GM21381 (cell line): Measurements from ENCODE around the gene PPP2R1B.
A peak's percentile ranks its signal among the peaks of the same experiment; 100 is the strongest.
"Not testable (repeated sequence)": the region's sequence is repeated elsewhere in the genome, so short reads cannot be mapped to it uniquely, and the experiment has no call there.

Experiments
- ATAC-seq: cut with Tn5 transposase; IDR thresholded peaks from one replicate; pipeline ENCODE4 v1.9.1; 2021; ENCODE audit warnings: mild to moderate bottlenecking, moderate library complexity; ENCODE audit not compliant: unreplicated experiment

PPP2R1B gene

GRCh38 chr11:111784311-111784710, 18.1 kb upstream of the PPP2R1B start:
- not testable (repeated sequence) for ATAC-seq

DNA sequence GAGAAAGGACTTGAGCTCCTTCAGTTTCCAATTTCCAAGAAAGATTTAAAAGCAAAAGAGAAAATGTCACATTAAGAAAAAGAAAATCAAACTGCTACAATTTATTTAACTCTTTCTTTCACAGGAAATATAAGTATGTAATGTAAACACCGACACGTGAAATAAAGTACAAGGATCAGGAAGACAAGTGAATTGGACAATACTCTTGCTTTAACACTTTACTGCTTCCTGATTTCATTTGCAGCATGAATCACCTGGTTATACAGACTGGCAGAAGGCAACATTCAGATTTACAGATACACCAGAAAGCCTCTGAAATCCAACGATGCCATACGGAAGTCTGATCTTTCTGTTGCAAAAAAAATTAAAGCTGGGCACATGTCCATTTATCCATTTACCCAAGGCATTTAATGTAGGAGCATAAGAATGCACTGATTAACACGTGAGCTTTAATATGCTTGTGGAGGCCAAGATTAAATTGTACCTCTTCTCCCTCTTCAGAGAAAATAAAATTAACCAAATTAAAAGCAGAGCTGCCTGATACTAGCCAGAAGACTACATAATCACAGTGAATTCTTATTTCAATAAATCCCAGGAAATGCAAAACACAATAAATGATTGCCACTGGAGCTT, 16.0 kb upstream of the PPP2R1B start:
- ATAC-seq: no peak

DNA sequence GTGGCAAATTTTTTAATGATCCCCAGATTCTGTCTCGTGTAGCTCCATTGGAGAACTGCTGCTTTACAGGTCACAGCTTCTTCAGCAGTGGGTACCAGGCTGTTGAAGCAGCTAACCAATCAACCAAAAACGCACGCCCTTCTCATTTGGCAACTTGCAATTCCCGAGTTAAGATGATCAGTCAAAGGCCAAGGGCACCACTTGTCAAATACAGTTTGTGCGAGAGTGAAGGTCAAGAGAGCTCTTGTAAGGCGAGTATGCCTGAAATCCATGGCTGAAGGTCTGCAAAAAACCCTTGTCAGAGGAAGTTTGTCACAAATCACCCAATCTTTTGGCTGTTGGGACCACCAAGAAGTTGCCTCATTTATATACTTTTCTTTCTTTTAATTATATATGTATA, 12.9 kb upstream of the PPP2R1B start:
- ATAC-seq: no peak

GRCh38 chr11:111778047-111778558, 11.9 kb upstream of the PPP2R1B start:
- ATAC-seq: no peak

DNA sequence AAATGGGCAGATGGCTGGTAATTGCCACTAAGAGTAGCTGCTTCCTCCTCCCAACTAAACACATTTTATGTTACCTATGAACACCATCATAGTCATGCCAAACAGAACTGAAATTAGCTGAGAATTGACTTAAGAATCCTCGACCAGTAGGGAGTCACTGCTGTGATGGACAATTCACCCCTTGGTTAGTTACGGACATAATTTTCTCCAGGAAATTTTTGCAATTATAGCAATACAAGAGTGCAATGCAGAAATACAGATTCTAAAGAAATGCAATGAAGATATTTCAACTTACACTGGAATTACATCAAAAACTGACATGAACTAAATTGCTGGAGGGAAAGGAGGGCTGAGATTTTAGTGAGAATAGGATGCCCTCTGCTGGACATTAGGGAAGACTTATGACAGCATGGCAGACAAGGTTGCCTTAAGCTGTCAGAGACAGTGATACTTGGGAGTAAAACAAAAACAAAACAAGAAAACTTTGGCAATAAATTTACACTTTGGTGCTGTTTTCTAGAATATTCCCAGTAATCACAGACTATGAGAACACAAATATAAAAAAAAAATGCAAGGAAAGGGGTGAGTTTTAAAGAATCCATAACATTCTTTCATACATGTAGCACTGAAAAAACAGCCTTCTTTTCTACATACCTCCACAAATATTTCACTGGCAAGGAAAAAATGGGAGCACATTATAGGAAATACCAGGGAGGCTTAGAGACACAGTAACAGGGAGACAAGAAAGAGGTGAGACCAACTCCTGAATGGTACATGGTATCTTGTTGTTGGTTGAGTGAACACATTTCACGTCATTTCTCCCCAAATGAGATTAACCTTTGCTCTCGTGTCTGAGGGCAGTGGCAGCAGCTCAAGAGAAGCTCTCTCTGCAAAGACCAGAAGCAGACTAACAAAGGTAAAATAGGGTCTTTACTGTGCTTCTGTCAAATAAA, 11.2 kb upstream of the PPP2R1B start:
- ATAC-seq: peak; percentile 55

- peak; percentile 97 for ATAC-seq
Measured at GRCh38 chr11:111776398-111777093, 10.4 kb upstream of the PPP2R1B start.

- no peak for ATAC-seq
Measured at GRCh38 chr11:111774955-111775710, 8.9 kb upstream of the PPP2R1B start.

DNA sequence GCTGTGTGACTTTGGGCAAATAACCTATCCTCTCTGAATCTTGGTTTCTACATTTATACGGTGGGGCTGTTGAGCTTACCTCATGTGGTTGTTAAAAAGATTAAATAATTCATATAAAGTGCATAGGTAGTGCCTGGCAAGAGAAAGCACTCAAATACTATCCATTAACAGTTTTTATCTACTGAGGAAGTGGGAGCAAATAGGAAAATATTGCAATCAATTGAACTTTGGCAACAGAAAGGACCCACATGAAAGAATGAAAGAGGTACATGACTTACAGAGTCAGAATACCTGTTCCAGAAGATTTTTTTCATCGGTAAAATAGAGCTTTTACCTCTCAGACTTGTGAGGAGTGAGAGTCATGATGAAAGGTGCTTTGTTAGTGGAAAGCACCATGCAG, 6.3 kb upstream of the PPP2R1B start:
- ATAC-seq: no peak

DNA sequence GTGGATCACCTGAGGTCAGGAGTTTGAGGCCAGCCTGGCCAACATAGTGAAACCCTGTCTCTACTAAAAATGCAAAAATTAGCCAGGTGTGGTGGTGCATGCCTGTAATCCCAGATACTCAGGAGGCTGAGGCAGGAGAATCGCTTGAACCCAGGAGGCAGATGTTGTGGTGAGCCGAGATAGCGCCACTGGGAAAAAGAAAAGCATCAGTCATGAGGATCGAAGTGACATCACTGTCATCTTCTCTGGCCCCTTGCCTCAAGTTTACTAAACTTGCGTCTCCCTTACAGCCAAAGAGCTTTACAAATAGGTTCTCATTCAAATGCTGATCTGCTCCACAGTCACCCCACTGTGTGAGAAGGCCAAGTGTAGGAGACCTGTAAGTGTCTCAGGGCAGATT, 5.0 kb upstream of the PPP2R1B start:
- not testable (repeated sequence) for ATAC-seq

- ATAC-seq: no peak
Measured at GRCh38 chr11:111770581-111771134, 4.5 kb upstream of the PPP2R1B start.

GRCh38 chr11:111766834-111767142, 599 bp upstream of the PPP2R1B start:
- no peak for ATAC-seq

DNA sequence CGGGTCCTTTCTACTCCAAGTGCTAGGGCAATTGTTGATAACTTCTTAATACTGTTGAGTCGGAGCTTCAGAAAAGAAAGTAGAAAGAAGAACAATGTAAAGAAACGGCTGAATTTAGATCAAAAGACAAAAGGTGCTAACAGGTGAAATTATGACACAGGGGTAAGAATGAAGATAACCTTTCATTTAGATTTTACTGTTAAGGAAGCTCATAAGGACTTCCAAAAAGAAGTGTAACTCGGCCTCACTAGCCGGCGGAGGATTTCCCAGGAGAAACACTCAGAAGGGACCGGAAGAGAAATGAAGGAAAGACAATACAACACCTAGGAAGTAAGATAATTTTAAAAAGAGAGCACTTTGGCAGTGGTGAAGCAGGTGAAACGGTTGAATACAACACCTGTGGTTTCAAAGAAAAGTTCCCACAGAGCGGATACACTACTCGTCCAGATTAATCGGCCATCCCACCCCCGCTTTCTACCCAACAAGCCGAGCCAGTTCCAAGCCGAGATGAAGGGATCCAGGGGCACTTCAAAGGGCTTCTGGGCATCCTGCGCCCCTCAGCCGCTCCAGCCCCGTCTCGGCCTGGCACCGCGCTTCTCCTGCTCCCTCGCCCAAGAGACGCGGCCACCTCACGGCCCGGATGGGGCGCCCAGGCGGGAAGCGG, 737 bp downstream of the PPP2R1B start:
- ATAC-seq: peak; percentile 38

GRCh38 chr11:111764621-111765020, 1.6 kb downstream of the PPP2R1B start:
- ATAC-seq: no peak

DNA sequence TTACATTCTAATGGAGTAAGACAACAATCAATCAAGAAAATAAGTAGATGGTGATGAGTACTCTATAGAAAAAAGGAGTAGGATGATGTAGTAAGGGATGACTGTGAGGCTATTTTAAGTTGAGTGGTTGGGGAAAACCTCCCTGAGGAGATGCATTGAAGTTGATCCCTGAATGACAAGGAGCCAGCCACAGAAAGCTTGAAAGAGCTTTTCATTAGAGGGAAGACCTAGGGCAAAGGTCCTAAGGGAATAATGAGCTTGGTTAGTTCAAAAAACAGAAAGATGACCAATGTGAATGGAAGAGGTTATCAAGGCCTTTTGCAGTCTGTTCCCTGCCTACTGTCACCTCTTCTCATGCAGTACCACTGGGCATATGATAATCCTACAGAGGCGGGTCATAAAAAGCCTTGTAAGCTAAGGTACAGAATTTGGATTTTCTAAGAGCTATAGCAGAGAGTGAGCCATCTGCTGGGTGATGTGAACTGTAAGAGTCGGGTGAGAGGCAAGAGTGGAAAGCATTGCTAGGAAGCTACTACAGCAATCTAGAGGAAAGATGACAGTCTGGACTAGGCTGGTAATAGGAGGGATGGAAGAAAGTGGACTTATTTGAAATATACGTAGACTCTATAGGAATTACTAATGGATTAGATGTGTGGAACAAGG, 3.1 kb downstream of the PPP2R1B start:
- ATAC-seq: no peak

GRCh38 chr11:111762526-111762925, 3.7 kb downstream of the PPP2R1B start:
- no peak for ATAC-seq

DNA sequence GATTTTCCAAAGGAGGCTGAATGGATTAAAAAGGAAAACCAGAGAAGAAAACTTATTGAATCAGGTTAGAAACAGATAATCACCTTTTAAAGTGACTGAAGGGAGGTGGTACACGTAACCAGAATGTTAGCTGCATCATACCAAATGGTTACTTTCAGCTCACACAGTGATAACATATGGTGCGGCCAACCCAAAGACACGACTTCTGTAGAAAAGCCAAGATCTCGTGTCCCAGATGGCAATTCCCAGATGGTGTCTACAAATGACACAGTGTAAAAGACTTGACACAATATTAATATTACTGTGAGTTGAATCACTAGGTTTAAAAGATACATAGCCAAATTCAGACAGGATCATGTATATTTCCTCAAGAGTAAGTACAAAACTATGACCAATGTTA, 5.2 kb downstream of the PPP2R1B start:
- ATAC-seq: no peak

DNA sequence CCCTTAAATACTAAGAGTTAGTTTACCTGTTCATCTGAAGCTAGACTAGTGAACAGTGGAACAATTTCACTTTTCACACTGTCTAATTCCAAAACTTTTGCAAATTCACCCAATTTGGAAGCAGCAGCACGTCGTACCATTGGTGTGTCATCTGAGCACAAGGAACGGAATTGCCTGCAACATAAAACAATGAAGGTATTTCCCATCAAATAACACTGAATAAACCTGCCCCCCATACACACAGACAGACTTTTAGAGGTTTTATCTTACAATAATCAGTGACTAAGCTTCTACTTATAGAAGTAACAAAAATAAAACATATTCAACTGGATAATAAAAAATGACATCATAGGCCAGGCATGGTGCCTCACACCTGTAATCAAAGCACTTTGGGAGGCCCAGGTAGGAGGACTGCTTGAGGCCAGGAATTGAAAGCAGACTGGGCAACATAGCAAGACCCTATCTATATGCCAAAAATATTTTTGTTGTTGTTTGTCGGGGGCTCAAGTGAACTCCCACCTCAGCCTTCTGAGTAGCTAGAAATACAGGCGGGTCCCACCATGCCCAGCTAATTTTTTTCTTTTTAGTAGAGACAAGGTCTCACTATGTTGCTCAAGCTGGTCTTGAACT, 6.3 kb downstream of the PPP2R1B start:
- ATAC-seq: no peak

GRCh38 chr11:111759376-111759775, 6.8 kb downstream of the PPP2R1B start:
- ATAC-seq: no peak

DNA sequence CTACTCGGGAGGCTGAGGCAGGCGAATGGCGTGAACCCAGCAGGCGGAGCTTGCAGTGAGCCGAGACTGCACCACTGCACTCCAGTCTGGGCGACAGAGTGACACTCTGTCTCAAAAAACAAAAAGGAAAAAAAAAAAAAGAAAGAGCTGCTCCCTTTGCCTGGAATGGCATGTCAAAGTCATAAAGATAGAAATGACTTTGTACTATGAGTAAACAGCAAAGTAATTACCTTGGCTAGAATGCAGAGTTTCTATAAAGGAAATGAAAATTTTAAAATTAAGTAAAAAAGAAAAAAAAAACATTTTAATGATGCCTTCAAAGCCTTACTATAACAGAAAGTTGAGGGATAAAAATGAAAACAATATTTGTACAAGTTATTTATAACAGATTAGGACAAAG, 10.1 kb downstream of the PPP2R1B start:
- ATAC-seq: no peak
